ENCODE results near the gene INTS3.
A peak's percentile ranks its signal among the peaks of the same experiment; 100 is the strongest.

The INTS3 gene

GRCh38 chr1:153798468-153798780 is 70.6 kb downstream of the INTS3 start:
- no peak for DNase-seq

GRCh38 chr1:153799016-153799415 is 71.2 kb downstream of the INTS3 start:
- DNase-seq: no peak

- no peak for DNase-seq
These were observed 72.0 kb downstream of the INTS3 start for GRCh38 chr1:153799566-153800465.

- no peak for DNase-seq
These were observed 72.7 kb downstream of the INTS3 start for GRCh38 chr1:153800516-153800915.

GRCh38 chr1:153801028-153801625 is 73.3 kb downstream of the INTS3 start:
- no peak for DNase-seq

GRCh38 chr1:153801786-153802697 is 74.2 kb downstream of the INTS3 start:
- DNase-seq: no peak

- no peak for DNase-seq
These were observed 75.7 kb downstream of the INTS3 start for GRCh38 chr1:153803470-153804056.

- DNase-seq: no peak
These were observed 76.3 kb downstream of the INTS3 start for GRCh38 chr1:153804112-153804511.

- peak; percentile 67 for DNase-seq
These were observed 77.3 kb downstream of the INTS3 start for GRCh38 chr1:153805042-153805745.

- DNase-seq: no peak
These were observed 78.3 kb downstream of the INTS3 start for GRCh38 chr1:153805886-153806719.

GRCh38 chr1:153816283-153816889 is 88.5 kb downstream of the INTS3 start:
- no peak for DNase-seq

- DNase-seq: no peak
These were observed 91.0 kb downstream of the INTS3 start for GRCh38 chr1:153818876-153819275.

All from NCI-H226 (cell line).